K562 (cell line): ENCODE measurements around the gene CDK4. TPM values are rescaled to one million over a fixed set of nuclear protein-coding genes. Genes with fewer than 3 reads are reported as not detected.

ENCODE experiments used
- ATAC-seq: fragments of 200-7000 bp; cut with Tn5 transposase; 3 replicates; pipeline ENCODE4 v1.9.1; 2020; ENCODE audit warnings: moderate library complexity
- BruUV-seq: library from RNA; stranded (reverse); fragments of 400-500 nt; replicated peaks from 2 replicates; lab custom pipeline; 2021; lab: Mats Ljungman, UMichigan
- CTCF ChIA-PET: fragments of 300-600 bp; formaldehyde crosslinking; extraction: SDS; loops from one replicate; lab custom pipeline; 2021; ENCODE audit warnings: low intra/inter-chr PET ratio; lab: Yijun Ruan, JAX
- POLR2A ChIA-PET: fragments of 300-600, 350-650 bp; sonication (Branson Sonifier 250); formaldehyde crosslinking; extraction: SDS; loops from one replicate; lab custom pipeline; 2021; ENCODE audit warnings: antibody characterized with exemption, inconsistent platforms; lab: Yijun Ruan, JAX
- DNase-seq, 4 experiments: peaks; one replicate each; pipeline versions ENCODE4 v3.0.0 to v3.0.0-alpha.2; 2011 to 2018; ENCODE audit warnings: low spot score in 3 of 4, mixed read lengths in 3 of 4; ENCODE audit errors: extremely low read depth in 1 of 4
- FAIRE-seq: peaks from 2 replicates; lab custom pipeline; 2011; peaks lifted over from hg19 to GRCh38; lab: Jason Lieb, UNC
- H2AFZ ChIP-seq: 2 replicates; pipeline ENCODE4 v1.6.0; 2011; ENCODE audit warnings: low read depth, low read length, control low read depth, inconsistent platforms
- H3K27ac ChIP-seq: fragments of 200-600 bp; 3 replicates; pipeline ENCODE4 v1.8.0; 2011; ENCODE audit warnings: low read depth, mild to moderate bottlenecking, control low read depth, inconsistent platforms, low read length, moderate library complexity, mixed read lengths; ENCODE audit errors: extremely low read depth
- H3K27me3 ChIP-seq, 2 experiments: fragments of 300-600 bp in 1 of 2; 2 replicates in 1 of 2; 3 replicates in 1 of 2; pipeline versions ENCODE4 v1.6.0 to v1.8.0; 2011; ENCODE audit warnings: inconsistent platforms in 2 of 2, low read length in 2 of 2, mild to moderate bottlenecking in 1 of 2, mixed read lengths in 1 of 2, moderate library complexity in 1 of 2; ENCODE audit not compliant: control insufficient read depth in 2 of 2, insufficient read depth in 2 of 2
- H3K36me3 ChIP-seq: fragments of 300-600 bp; 3 replicates; pipeline ENCODE4 v1.8.0; 2011; ENCODE audit warnings: mild to moderate bottlenecking, low read length, inconsistent platforms; ENCODE audit not compliant: control insufficient read depth, insufficient read depth
- H3K4me1 ChIP-seq, 2 experiments: fragments of 200-600 bp in 1 of 2; replicated peaks in 1 of 2; 2 replicates in 1 of 2; 3 replicates in 1 of 2; pipeline versions ENCODE4 v1.5.1 to v1.8.0; 2011; ENCODE audit warnings: inconsistent platforms in 2 of 2, low read length in 2 of 2, mild to moderate bottlenecking in 1 of 2, mixed read lengths in 1 of 2, moderate library complexity in 1 of 2; ENCODE audit not compliant: control insufficient read depth in 2 of 2, insufficient read depth in 2 of 2
- H3K4me2 ChIP-seq: 2 replicates; pipeline ENCODE4 v1.6.1; 2011; ENCODE audit warnings: low read length, control low read depth, inconsistent platforms, mixed read lengths; ENCODE audit not compliant: insufficient read depth
- H3K4me3 ChIP-seq: fragments of 200-600 bp; sonication (generic), shearing (Covaris generic); 2 replicates; pipeline ENCODE4 v1.5.1; 2016; ENCODE audit warnings: control low read depth, inconsistent platforms
- H3K79me2 ChIP-seq: fragments of 200-600 bp; 3 replicates; pipeline ENCODE4 v1.8.0; 2011; ENCODE audit warnings: low read length, inconsistent platforms; ENCODE audit not compliant: control insufficient read depth, insufficient read depth
- H3K9ac ChIP-seq, 2 experiments: 2 replicates each; pipeline versions ENCODE4 v1.6.0 to v1.6.1; 2011; ENCODE audit warnings: low read depth in 2 of 2, low read length in 2 of 2, control low read depth in 1 of 2, inconsistent platforms in 1 of 2, mild to moderate bottlenecking in 1 of 2, mixed read lengths in 1 of 2; ENCODE audit not compliant: insufficient read depth in 1 of 2
- H3K9me1 ChIP-seq: one replicate; pipeline ENCODE4 v1.6.0; 2011; ENCODE audit warnings: inconsistent platforms, mild to moderate bottlenecking, low read length, moderate library complexity; ENCODE audit not compliant: control insufficient read depth, insufficient read depth
- H3K9me3 ChIP-seq: replicated peaks from 2 replicates; pipeline ENCODE4 v1.5.1; 2011; ENCODE audit warnings: low read depth, low read length, inconsistent platforms; ENCODE audit not compliant: control insufficient read depth, insufficient read depth
- H4K20me1 ChIP-seq: replicated peaks from 2 replicates; pipeline ENCODE4 v1.6.1; 2011; ENCODE audit warnings: low read length, inconsistent platforms, mixed read lengths; ENCODE audit not compliant: control insufficient read depth, insufficient read depth
- BDP1 ChIP-seq: IDR thresholded peaks from 3 replicates; pipeline ENCODE4 v1.6.1; 2011; ENCODE audit not compliant: insufficient read length, insufficient read depth
- CBX1 ChIP-seq: sonication (generic); IDR thresholded peaks from 2 replicates; pipeline ENCODE4 v1.6.1; 2016; ENCODE audit warnings: antibody characterized with exemption, low read depth, mild to moderate bottlenecking
- CBX3 ChIP-seq, 2 experiments: IDR thresholded peaks; 1 replicate in 1 of 2; 2 replicates in 1 of 2; pipeline ENCODE4 v1.6.1; 2012; ENCODE audit warnings: inconsistent platforms in 2 of 2, low read length in 2 of 2, borderline replicate concordance in 1 of 2, control low read depth in 1 of 2
- ELF2 ChIP-seq: fragments of 250-450 bp; sonication (Bioruptor Pico); IDR thresholded peaks from 2 replicates; pipeline ENCODE4 v1.5.0; 2021; ENCODE audit warnings: mild to moderate bottlenecking
- FOXM1 ChIP-seq, 2 experiments: fragments of 450-650 bp in 1 of 2; sonication (generic) in 1 of 2; formaldehyde crosslinking in 1 of 2; IDR thresholded peaks; 2 replicates each; pipeline versions ENCODE4 v1.6.1 to v1.9.0; 2017 to 2022; ENCODE audit warnings: low read depth in 2 of 2, mild to moderate bottlenecking in 2 of 2, missing genetic modification reagents in 1 of 2, moderate library complexity in 1 of 2
- GABPA ChIP-seq: fragments of 200-800 bp; sonication (Bioruptor generic); conservative IDR thresholded peaks from 2 replicates; pipeline ENCODE4 v1.6.1; 2016; ENCODE audit warnings: low read depth, missing genetic modification characterization, missing compliant biosample characterization
- SMAD2 ChIP-seq: fragments of 150-350 bp; IDR thresholded peaks from 2 replicates; pipeline ENCODE4 v1.6.1; 2014; ENCODE audit warnings: low read depth, mild to moderate bottlenecking, low read length
- SMARCB1 ChIP-seq: IDR thresholded peaks from 2 replicates; pipeline ENCODE4 v1.6.1; 2011; ENCODE audit warnings: improper control_type of control experiment, low read depth; ENCODE audit not compliant: insufficient read length
- WGBS: fragments of 100-300 bp; shearing (Covaris generic); methylation state at CpG from one replicate; pipeline ENCODE4 v1.1.6; 2016; ENCODE audit warnings: low coverage, mixed read lengths; ENCODE audit not compliant: insufficient coverage; ENCODE audit errors: missing lambda C conversion rate; 5-methylcytosine and 5-hydroxymethylcytosine counted together
- in situ Hi-C: fragments of 300-500 bp; cut with MboI; formaldehyde crosslinking; loops from 4 replicates; pipeline ENCODE4 v1.15.0; 2018; ENCODE audit warnings: inconsistent platforms, mixed read lengths
- intact Hi-C: fragments of 100-400 bp; cut with micrococcal nuclease; formaldehyde crosslinking; loops from 2 replicates; pipeline ENCODE4 v1.14.2; 2022
- polyA plus RNA-seq, 8 experiments: library from polyadenylated mRNA; depleted of rRNA in 4 of 8; stranded (reverse) in 5 of 8; unstranded in 3 of 8; fragments of >200 nt; fragmentation: Nextera tagmentation in 2 of 8; fragmentation: Illumina TruSeq in 1 of 8; extraction: Ambion mirVana in 2 of 8; extraction: Trizol in 1 of 8; gene quantifications; 2 replicates each; pipeline versions ENCODE4 v1.2.1 to v1.2.3, GENCODE V29; 2011 to 2014; ENCODE audit warnings: inconsistent platforms in 1 of 8, missing spikeins in 1 of 8
- total RNA-seq, 7 experiments: library from RNA; depleted of rRNA in 6 of 7; stranded (reverse); fragments of >200 nt in 6 of 7; fragmentation: Illumina TruSeq in 2 of 7; extraction: Trizol in 2 of 7; gene quantifications; 2 replicates each; pipeline versions ENCODE4 v1.2.1 to v1.2.3, GENCODE V29; 2011 to 2021; ENCODE audit warnings: low replicate concordance in 1 of 7

CDK4 gene
- total and polyA plus RNA-seq, 9 of the 15 experiments (the other 6 are each of a cell fraction or from before 2014, with no cell fraction given) = 37.8 to 436 (median 238) TPM

- no peak for TF ChIP-seq CBX1
- TF ChIP-seq BDP1 = no peak
- TF ChIP-seq SMAD2 = no peak
- TF ChIP-seq FOXM1 (IDR thresholded peaks at IDR 0.05; ENCODE audit: low read depth) = no peak
- TF ChIP-seq FOXM1 (CRISPR knock-in tag; IDR thresholded peaks at IDR 0.05; ENCODE audit: low read depth) = no peak
- TF ChIP-seq SMARCB1 = no peak
- TF ChIP-seq, all 486 proteins: peak for 0
Measured at GRCh38 chr12:57731411-57732080, 20.6 kb downstream of the CDK4 start (continued).

DNA sequence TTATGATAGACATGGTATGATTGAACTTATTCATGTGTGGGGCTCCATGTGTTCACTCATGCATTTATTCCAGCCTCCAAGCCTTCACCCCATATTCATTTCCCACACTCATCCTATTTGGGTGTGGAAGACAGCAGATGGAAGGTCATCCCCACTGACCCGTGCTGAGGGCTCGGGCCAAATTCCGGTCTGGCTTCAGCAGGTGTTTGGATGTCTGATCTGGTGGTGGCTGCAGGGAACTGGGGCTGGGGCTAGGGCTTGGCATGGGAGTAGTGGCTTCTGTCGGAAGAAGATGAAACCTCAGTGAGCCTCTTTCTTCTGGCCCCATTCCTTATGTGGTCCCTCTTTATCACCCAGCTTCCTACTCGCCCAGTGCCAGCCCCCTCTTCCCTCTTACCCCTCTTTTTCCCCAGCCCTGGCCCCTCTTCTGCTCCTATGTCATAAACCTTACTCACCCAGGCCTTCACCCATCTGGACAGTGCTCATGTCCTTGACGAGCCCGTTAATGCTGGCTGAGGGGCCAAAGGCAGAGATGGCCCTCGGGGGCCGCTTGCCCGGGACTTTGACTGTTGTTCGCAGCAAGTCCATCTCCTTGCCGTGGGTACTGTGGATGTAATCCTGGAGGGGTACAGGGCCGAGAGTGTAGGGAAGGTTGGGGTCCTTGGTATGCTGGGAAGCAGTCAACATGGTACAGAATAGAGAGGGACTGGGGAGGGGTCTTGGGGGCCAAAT, 21.6 kb downstream of the CDK4 start:
- Histone ChIP-seq H3K9me1 (peaks cover 4% of the 10 kb centered on the region), H3K4me1 (peaks cover under 1 to 17% of the 10 kb centered on the region in 2 experiments; a peak in 2 of 5 replicates), H3K27me3 (peaks cover 35 to 54% of the 10 kb centered on the region in 2 experiments), H2AFZ (no peak overlapping the region), H3K9me3 (no peaks in the 10 kb centered on the region; the same call in 1 of the 2 replicates), H3K36me3 (no peaks in the 10 kb centered on the region), H3K79me2 (no peaks in the 10 kb centered on the region), H3K4me2 (no peak overlapping the region), H4K20me1 (no peaks in the 10 kb centered on the region; the same call in 1 of the 2 replicates), H3K27ac (no peak overlapping the region), H3K4me3 (no peak overlapping the region), H3K9ac (no peak overlapping the region; a peak in 1 of 4 replicates)
- DNase-seq (no peak), FAIRE-seq (no peak), ATAC-seq (no peak)
- 2% methylated on average over 13 of the region's 13 CpGs for WGBS
- ChIA-PET POLR2A (interaction anchor here (0.5 to 1.2 kb wide), 4 partner anchors 9 to 267 kb away, joined by 3 to 6 read pairs (median 4); no protein-coding TSS in a partner anchor), CTCF (no interaction called here)
- intact Hi-C loops = no loop called here
- TF ChIP-seq ELF2 (CRISPR knock-in tag) (no peak), GABPA (tag) (no peak), CBX3 (IDR thresholded peaks at IDR 0.05; ENCODE audit: borderline replicate concordance in 1 of 2, low read length in 2 of 2) (no peak)
- in situ Hi-C loops = loop anchor here (5.0 kb wide), 1 partner anchor 103 kb away; no protein-coding TSS in a partner anchor
- BruUV-seq = no TSS peak
